HepG2 (cell line): ENCODE measurements around the gene SGF29. TPM values are rescaled to one million over a fixed set of nuclear protein-coding genes. Genes with fewer than 3 reads are reported as not detected.
A peak's percentile ranks its signal among the peaks of the same experiment; 100 is the strongest.

Source experiments
- DNMT1 ChIP-seq: sonication (generic); formaldehyde crosslinking; IDR thresholded peaks from 2 replicates; pipeline ENCODE4 v1.5.1; 2020; ENCODE audit warnings: mild to moderate bottlenecking, missing genetic modification reagents
- ELF4 ChIP-seq: sonication (generic); formaldehyde crosslinking; IDR thresholded peaks from 2 replicates; pipeline ENCODE4 v1.5.0; 2020; ENCODE audit warnings: missing genetic modification reagents, mild to moderate bottlenecking, moderate library complexity, borderline replicate concordance
- FOSL1 ChIP-seq: sonication (generic); formaldehyde crosslinking; IDR thresholded peaks from 2 replicates; pipeline ENCODE4 v1.9.0; 2021; ENCODE audit warnings: missing genetic modification reagents, borderline replicate concordance
- GPN1 ChIP-seq: sonication (generic); formaldehyde crosslinking; IDR thresholded peaks from 2 replicates; pipeline ENCODE4 v1.5.1; 2020; ENCODE audit warnings: missing genetic modification reagents, borderline replicate concordance
- PITX1 ChIP-seq: sonication (generic); formaldehyde crosslinking; IDR thresholded peaks from 2 replicates; pipeline ENCODE4 v1.5.1; 2020; ENCODE audit warnings: mild to moderate bottlenecking, missing genetic modification reagents
- PRDM4 ChIP-seq: sonication (generic); formaldehyde crosslinking; IDR thresholded peaks from 2 replicates; pipeline ENCODE4 v1.9.0; 2021; ENCODE audit warnings: missing genetic modification reagents, borderline replicate concordance
- SRY ChIP-seq: sonication (generic); formaldehyde crosslinking; IDR thresholded peaks from 2 replicates; pipeline ENCODE4 v1.8.0; 2022; ENCODE audit warnings: mild to moderate bottlenecking, missing genetic modification reagents
- SUZ12 ChIP-seq: fragments of 150-350 bp; IDR thresholded peaks from 2 replicates; pipeline ENCODE4 v1.6.1; 2014; ENCODE audit warnings: low read depth, low read length
- ZNF264 ChIP-seq: sonication (generic); formaldehyde crosslinking; IDR thresholded peaks from 2 replicates; pipeline ENCODE4 v1.4.0; 2020; ENCODE audit warnings: missing genetic modification reagents
- ZNF432 ChIP-seq: sonication (generic); formaldehyde crosslinking; IDR thresholded peaks from 2 replicates; pipeline ENCODE4 v1.5.0; 2020; ENCODE audit warnings: missing genetic modification reagents, mild to moderate bottlenecking, borderline replicate concordance
- ZNF501 ChIP-seq: sonication (generic); formaldehyde crosslinking; IDR thresholded peaks from 2 replicates; pipeline ENCODE4 v1.5.1; 2020; ENCODE audit warnings: mild to moderate bottlenecking, moderate library complexity, missing genetic modification reagents
- polyA plus RNA-seq, 8 experiments: library from polyadenylated mRNA; depleted of rRNA in 3 of 8; stranded (reverse) in 7 of 8; unstranded in 1 of 8; fragments of >200 nt; fragmentation: Illumina TruSeq in 4 of 8; extraction: Trizol in 4 of 8; gene quantifications; 2 replicates each; pipeline versions ENCODE4 v1.2.1 to v1.2.3, GENCODE V29; 2011 to 2016; ENCODE audit warnings: low read depth in 4 of 8, missing spikeins in 1 of 8, mixed read lengths in 1 of 8; ENCODE audit not compliant: insufficient read depth in 1 of 8
- total RNA-seq, 5 experiments: library from RNA; depleted of rRNA; stranded (reverse); fragments of >200 nt; fragmentation: Illumina TruSeq; extraction: Trizol; gene quantifications; 2 replicates each; pipeline ENCODE4 v1.2.3, GENCODE V29; 2016; ENCODE audit warnings: low read depth in 1 of 5
- TF ChIP-seq, protein P1 (sequence below): sonication (generic); formaldehyde crosslinking; IDR thresholded peaks from 2 replicates; pipeline ENCODE4 v1.8.1; 2022; ENCODE audit warnings: low read depth, mild to moderate bottlenecking, missing genetic modification reagents
- TF ChIP-seq, protein P2 (sequence below): sonication (generic); formaldehyde crosslinking; IDR thresholded peaks from 2 replicates; pipeline ENCODE4 v1.5.0; 2020; ENCODE audit warnings: mild to moderate bottlenecking, missing genetic modification reagents
- TF ChIP-seq, protein P3 (sequence below): sonication (generic); formaldehyde crosslinking; IDR thresholded peaks from 2 replicates; pipeline ENCODE4 v1.4.0; 2020; ENCODE audit warnings: mild to moderate bottlenecking, missing genetic modification reagents, borderline replicate concordance

Gene SGF29
- total and polyA plus RNA-seq, 2 of the 13 experiments (the other 11 are each of a cell fraction or from before 2014, with no cell fraction given) = 5.0 to 29.4 TPM

DNA sequence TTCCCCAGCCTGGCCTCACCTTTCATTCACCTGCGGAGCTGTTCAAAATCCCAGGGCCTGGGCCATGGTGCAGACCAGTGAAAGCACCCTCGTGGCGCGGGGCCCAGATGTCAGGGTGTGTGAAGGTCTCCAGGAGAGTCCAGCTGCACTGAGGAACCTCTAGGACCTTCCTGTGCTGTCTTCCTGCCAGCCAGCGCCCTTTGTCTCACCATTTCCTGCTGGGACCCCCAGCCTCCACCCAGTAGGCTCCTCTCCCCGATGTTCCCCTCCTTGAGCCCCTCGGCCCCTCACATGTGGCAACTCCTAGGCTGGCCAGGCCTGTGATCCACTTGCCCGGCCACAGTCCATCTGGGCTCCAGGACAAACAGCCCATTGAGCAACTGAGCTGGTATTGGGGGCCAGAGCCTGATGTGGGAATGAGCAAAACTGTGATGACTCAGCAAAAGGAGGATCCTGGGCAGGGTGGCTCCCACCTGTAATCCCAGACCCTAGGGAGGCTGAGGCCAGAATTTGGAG, 42.5 kb downstream of the SGF29 start (continued):
- no peak for TF ChIP-seq PRDM4
- no peak for TF ChIP-seq ZNF432 (CRISPR knock-in tag)
- TF ChIP-seq, protein P1, sequence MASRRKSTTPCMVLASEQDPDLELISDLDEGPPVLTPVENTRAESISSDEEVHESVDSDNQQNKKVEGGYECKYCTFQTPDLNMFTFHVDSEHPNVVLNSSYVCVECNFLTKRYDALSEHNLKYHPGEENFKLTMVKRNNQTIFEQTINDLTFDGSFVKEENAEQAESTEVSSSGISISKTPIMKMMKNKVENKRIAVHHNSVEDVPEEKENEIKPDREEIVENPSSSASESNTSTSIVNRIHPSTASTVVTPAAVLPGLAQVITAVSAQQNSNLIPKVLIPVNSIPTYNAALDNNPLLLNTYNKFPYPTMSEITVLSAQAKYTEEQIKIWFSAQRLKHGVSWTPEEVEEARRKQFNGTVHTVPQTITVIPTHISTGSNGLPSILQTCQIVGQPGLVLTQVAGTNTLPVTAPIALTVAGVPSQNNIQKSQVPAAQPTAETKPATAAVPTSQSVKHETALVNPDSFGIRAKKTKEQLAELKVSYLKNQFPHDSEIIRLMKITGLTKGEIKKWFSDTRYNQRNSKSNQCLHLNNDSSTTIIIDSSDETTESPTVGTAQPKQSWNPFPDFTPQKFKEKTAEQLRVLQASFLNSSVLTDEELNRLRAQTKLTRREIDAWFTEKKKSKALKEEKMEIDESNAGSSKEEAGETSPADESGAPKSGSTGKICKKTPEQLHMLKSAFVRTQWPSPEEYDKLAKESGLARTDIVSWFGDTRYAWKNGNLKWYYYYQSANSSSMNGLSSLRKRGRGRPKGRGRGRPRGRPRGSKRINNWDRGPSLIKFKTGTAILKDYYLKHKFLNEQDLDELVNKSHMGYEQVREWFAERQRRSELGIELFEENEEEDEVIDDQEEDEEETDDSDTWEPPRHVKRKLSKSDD (CRISPR knock-in tag) = no peak
- TF ChIP-seq, protein P2, sequence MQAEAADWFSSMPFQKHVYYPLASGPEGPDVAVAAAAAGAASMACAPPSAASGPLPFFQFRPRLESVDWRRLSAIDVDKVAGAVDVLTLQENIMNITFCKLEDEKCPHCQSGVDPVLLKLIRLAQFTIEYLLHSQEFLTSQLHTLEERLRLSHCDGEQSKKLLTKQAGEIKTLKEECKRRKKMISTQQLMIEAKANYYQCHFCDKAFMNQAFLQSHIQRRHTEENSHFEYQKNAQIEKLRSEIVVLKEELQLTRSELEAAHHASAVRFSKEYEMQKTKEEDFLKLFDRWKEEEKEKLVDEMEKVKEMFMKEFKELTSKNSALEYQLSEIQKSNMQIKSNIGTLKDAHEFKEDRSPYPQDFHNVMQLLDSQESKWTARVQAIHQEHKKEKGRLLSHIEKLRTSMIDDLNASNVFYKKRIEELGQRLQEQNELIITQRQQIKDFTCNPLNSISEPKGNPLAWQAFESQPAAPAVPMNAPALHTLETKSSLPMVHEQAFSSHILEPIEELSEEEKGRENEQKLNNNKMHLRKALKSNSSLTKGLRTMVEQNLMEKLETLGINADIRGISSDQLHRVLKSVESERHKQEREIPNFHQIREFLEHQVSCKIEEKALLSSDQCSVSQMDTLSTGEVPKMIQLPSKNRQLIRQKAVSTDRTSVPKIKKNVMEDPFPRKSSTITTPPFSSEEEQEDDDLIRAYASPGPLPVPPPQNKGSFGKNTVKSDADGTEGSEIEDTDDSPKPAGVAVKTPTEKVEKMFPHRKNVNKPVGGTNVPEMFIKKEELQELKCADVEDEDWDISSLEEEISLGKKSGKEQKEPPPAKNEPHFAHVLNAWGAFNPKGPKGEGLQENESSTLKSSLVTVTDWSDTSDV (CRISPR knock-in tag) = no peak
- 0 out of 2 replicates have a peak, but pooled peaks have one; percentile 40 for TF ChIP-seq DNMT1 (CRISPR knock-in tag)
- TF ChIP-seq PITX1 (CRISPR knock-in tag) = 0 out of 2 replicates have a peak, but pooled peaks have one; percentile 50
- TF ChIP-seq ZNF501 (CRISPR knock-in tag) = peak; percentile 43; the same call in 1 of the 2 replicates
- TF ChIP-seq SUZ12 = no peak
- peak; percentile 81; the same call in 1 of the 2 replicates for TF ChIP-seq SRY (CRISPR knock-in tag)
- TF ChIP-seq, protein P3, sequence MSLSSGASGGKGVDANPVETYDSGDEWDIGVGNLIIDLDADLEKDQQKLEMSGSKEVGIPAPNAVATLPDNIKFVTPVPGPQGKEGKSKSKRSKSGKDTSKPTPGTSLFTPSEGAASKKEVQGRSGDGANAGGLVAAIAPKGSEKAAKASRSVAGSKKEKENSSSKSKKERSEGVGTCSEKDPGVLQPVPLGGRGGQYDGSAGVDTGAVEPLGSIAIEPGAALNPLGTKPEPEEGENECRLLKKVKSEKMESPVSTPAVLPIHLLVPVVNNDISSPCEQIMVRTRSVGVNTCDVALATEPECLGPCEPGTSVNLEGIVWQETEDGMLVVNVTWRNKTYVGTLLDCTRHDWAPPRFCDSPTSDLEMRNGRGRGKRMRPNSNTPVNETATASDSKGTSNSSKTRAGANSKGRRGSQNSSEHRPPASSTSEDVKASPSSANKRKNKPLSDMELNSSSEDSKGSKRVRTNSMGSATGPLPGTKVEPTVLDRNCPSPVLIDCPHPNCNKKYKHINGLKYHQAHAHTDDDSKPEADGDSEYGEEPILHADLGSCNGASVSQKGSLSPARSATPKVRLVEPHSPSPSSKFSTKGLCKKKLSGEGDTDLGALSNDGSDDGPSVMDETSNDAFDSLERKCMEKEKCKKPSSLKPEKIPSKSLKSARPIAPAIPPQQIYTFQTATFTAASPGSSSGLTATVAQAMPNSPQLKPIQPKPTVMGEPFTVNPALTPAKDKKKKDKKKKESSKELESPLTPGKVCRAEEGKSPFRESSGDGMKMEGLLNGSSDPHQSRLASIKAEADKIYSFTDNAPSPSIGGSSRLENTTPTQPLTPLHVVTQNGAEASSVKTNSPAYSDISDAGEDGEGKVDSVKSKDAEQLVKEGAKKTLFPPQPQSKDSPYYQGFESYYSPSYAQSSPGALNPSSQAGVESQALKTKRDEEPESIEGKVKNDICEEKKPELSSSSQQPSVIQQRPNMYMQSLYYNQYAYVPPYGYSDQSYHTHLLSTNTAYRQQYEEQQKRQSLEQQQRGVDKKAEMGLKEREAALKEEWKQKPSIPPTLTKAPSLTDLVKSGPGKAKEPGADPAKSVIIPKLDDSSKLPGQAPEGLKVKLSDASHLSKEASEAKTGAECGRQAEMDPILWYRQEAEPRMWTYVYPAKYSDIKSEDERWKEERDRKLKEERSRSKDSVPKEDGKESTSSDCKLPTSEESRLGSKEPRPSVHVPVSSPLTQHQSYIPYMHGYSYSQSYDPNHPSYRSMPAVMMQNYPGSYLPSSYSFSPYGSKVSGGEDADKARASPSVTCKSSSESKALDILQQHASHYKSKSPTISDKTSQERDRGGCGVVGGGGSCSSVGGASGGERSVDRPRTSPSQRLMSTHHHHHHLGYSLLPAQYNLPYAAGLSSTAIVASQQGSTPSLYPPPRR (CRISPR knock-in tag) = peak; percentile 27; the same call in 1 of the 2 replicates
- no peak for TF ChIP-seq ELF4 (CRISPR knock-in tag)
- no peak for TF ChIP-seq GPN1 (CRISPR knock-in tag)
- TF ChIP-seq ZNF264 = 0 out of 2 replicates have a peak, but pooled peaks have one; percentile 25
- 0 out of 2 replicates have a peak, but pooled peaks have one; percentile 29 for TF ChIP-seq FOSL1 (CRISPR knock-in tag)
